Measurements from ENCODE around the gene LCOR. TPM values are rescaled to one million over a fixed set of nuclear protein-coding genes. Genes with fewer than 3 reads are reported as not detected.

The LCOR gene
- total RNA-seq, 1 donor, result 29.9 TPM

DNA sequence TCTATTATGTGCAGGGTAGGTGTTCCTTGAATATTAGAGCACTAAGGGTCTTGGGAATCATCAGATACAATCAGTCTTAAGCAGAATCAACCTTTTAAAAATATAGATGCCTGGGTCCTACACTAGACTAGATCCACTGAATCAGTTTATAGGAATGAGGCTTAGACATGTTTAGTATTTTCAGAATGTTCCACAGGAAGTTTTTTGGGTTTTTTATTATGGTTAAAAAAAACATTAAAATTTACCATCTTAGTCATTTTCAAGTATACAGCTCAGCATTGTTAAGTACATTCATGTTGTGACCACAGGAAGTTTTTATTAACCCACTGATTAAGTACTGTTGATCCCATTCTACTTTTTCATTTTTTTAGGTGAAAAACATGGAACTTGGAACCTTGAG, 135.7 kb downstream of the LCOR start:
- TF ChIP-seq, protein P1, sequence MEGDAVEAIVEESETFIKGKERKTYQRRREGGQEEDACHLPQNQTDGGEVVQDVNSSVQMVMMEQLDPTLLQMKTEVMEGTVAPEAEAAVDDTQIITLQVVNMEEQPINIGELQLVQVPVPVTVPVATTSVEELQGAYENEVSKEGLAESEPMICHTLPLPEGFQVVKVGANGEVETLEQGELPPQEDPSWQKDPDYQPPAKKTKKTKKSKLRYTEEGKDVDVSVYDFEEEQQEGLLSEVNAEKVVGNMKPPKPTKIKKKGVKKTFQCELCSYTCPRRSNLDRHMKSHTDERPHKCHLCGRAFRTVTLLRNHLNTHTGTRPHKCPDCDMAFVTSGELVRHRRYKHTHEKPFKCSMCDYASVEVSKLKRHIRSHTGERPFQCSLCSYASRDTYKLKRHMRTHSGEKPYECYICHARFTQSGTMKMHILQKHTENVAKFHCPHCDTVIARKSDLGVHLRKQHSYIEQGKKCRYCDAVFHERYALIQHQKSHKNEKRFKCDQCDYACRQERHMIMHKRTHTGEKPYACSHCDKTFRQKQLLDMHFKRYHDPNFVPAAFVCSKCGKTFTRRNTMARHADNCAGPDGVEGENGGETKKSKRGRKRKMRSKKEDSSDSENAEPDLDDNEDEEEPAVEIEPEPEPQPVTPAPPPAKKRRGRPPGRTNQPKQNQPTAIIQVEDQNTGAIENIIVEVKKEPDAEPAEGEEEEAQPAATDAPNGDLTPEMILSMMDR (IDR thresholded peaks at IDR 0.05; ENCODE audit: insufficient read depth, low read length), result no peak
- DNase-seq (ENCODE audit: low read depth), result no peak

DNA sequence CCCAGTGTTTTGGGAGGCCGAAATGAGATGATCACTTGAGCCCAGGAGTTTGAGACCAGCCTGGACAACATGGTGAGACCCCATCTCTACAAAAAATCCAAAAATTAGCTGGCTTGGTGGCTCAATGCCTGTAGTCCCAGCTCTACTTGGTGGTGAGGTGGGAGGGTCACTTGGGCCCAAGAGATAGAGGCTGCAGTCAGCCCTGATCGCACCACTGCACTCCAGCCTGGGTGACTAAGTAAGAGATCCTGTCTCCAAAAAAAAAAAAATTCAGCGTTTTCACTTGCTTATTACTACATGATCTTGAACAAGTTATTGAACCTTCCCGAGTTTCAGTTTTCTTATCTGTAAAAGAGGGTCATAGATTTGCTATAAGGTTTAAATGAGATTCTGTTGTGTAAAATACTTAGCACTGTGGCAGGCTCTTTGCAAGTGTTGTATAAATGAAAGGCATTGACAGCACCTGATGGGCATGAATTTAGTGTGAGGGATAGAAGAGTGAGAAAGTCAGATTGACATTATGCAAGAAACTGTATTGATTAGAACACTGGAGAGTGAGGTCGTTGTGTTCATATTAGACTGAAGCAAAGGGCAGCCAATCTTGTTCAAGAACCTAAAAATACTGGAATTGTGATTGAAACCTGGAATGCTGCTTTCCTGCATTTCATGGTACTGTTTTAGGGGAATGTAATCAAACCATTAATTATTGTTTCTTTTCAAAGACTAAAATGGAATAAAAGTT, 136.8 kb downstream of the LCOR start:
- TF ChIP-seq, protein P1 (IDR thresholded peaks at IDR 0.05; ENCODE audit: insufficient read depth, low read length), result no peak
- no peak overlapping the region for H3K4me3 ChIP-seq (ENCODE audit: low read depth, low read length)
- no peak for DNase-seq (ENCODE audit: low read depth)

More for the DNA sequence above, 135.7 kb downstream of the LCOR start:
- no peak overlapping the region for H3K4me3 ChIP-seq (ENCODE audit: low read depth, low read length)

DNA sequence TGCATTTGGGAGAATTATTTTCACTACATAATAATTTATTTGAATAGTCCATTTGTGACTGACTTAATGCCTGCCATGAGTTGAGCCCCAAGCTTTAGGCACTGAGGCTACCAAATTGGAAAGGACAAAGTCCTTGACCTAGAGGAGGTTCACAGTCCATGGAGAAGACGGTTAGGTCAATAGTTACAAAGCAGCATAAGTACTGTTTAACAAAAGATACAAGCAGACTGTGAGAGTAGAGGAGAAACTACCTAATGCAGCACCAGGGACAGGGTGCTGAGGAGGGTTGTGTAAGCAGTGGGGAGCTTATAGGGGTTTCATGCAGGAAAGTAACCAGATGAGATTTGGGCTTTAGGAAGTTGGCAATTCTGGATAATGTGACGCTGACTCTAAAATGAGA, 139.2 kb downstream of the LCOR start:
- DNase-seq (ENCODE audit: low read depth), result no peak
- TF ChIP-seq, protein P1 (IDR thresholded peaks at IDR 0.05; ENCODE audit: insufficient read depth, low read length), result no peak

DNA sequence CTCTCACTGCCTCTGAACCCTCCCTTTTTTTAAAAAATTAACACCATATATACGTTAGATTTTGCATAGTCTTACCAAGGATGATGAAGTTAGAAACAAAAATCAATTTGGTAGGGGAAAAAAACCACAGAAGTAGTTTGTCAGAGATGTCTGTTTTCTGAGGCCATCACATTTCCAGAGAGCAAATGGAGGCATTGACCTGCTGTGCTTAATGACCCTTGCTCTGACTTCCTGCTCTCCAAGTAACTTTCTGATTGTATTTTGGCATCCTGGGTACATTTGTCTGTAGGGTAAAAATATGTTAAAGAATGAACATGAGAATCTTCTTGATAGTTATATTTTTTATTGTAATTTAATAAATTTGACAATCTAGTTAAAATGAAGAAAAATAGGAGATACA, 140.2 kb downstream of the LCOR start:
- no peak overlapping the region for H3K4me3 ChIP-seq (ENCODE audit: low read depth, low read length)
- TF ChIP-seq, protein P1 (IDR thresholded peaks at IDR 0.05; ENCODE audit: insufficient read depth, low read length), result no peak
- DNase-seq (ENCODE audit: low read depth), result no peak

More for the DNA sequence above, 139.2 kb downstream of the LCOR start:
- H3K4me3 ChIP-seq (ENCODE audit: low read depth, low read length), result no peak overlapping the region

DNA sequence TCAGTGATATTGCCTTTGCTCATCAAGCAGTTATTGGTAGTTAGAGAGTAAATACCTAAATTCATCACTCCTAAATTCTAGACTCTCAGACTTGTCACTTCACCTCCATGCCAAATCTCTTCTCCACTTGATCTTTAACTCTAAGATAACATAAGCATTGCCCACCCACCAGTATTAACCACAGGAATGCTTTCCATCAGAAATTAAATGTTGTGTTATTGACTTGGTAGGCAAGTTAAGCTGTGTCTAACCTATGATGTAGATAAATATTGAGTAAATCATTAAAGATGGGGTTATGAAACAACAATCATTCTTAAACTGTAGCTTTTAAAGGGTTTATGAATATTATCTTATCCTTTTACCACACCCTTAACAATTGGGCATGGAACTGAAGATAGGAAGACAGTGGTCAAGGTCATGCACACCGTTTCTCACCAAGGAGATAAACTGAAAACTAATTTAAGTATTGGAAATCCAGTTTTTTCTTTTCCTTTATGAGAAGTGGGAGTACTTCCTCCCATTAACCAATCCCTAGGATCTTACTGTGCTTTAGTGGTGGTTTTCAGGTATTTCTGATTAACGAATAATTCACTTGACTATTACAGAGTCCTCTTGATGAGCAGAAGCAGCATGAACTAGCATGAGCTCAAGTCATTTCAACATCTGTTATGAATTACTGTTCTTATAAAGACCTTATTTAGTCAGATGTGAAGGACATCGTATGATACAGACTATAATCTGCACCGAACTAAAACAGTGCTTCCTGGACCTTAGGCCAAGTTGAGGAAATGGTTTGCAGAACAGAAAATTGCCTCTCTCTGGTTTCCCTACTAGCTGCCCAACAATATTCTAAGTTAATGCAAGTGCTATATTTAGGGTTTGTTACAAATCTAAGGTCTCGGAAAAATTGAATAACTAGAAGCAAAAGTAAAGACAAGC, 142.0 kb downstream of the LCOR start:
- TF ChIP-seq, protein P1 (IDR thresholded peaks at IDR 0.05; ENCODE audit: insufficient read depth, low read length), result no peak
- no peak overlapping the region for H3K4me3 ChIP-seq (ENCODE audit: low read depth, low read length)
- peak; percentile 50 for DNase-seq (ENCODE audit: low read depth)

DNA sequence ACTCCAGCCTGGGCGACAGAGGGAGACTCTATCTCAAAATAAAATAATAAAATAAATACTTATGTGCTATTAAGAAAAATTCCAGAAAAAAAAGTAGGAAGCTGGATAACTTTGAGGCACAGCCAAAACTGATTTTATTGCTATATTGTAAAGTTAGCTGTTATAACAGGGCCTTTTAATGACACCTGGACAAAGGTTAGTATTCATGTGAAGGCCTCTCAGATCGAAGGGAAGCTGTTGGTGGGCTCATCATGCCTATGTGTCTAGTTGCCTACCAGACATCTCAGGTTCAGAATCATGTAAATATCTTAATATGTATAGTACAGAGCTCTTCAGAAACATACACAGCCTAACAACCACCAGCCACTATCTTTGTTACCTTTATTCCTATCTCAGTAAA, 143.0 kb downstream of the LCOR start:
- H3K4me3 ChIP-seq (ENCODE audit: low read depth, low read length), result no peak overlapping the region
- TF ChIP-seq, protein P1 (IDR thresholded peaks at IDR 0.05; ENCODE audit: insufficient read depth, low read length), result no peak
- DNase-seq (ENCODE audit: low read depth), result no peak
